ENCODE results near the gene ISX. TPM values are rescaled to one million over a fixed set of nuclear protein-coding genes. Genes with fewer than 3 reads are reported as not detected.
"Not testable (repeated sequence)": the region's sequence is repeated elsewhere in the genome, so short reads cannot be mapped to it uniquely, and the experiment has no call there.

Gene ISX
- not detected for polyA plus RNA-seq

GRCh38 chr22:35065796-35066218 is at the start of gene ISX:
Gene ISX (plus strand): TSS chr22:35066158. CDS start chr22:35067088, 930 bp downstream.
- H3K27ac ChIP-seq (ENCODE audit: low read depth in 2 of 2, low read length in 1 of 2), result no peak within 1 kb of the TSS
- H3K36me3 ChIP-seq (ENCODE audit: control insufficient read depth in 2 of 2, insufficient read depth in 2 of 2, low read length in 1 of 2), result no peaks in the 10 kb centered on the region
- 43 to 52% methylated on average over 1 of the region's 1 CpG for WGBS, 2 donors
- no peaks in the 10 kb centered on the region for H3K4me1 ChIP-seq (ENCODE audit: control insufficient read depth in 2 of 2, insufficient read depth in 2 of 2, low read length in 1 of 2)
- no peak within 1 kb of the TSS for H3K4me3 ChIP-seq (ENCODE audit: low read depth in 1 of 2, low read length in 2 of 2)
- H3K9me3 ChIP-seq (ENCODE audit: control insufficient read depth in 2 of 2, insufficient read depth in 1 of 2, low read depth in 1 of 2, low read length in 1 of 2), result no peaks in the 10 kb centered on the region
- H3K27me3 ChIP-seq (ENCODE audit: control insufficient read depth in 1 of 2, insufficient read depth in 2 of 2, low read length in 2 of 2), result no peaks in the 10 kb centered on the region

GRCh38 chr22:35016909-35017308 is 49.0 kb upstream of the ISX start:
- Histone ChIP-seq H3K36me3 (ENCODE audit: control insufficient read depth in 2 of 2, insufficient read depth in 2 of 2, low read length in 1 of 2) (no peaks in the 10 kb centered on the region), H3K9me3 (ENCODE audit: control insufficient read depth in 2 of 2, insufficient read depth in 1 of 2, low read depth in 1 of 2, low read length in 1 of 2) (no peaks in the 10 kb centered on the region)
- WGBS, 2 donors, result 80 to 82% methylated on average over 6 of the region's 6 CpGs

GRCh38 chr22:35018995-35019394 is 47.0 kb upstream of the ISX start:
- Histone ChIP-seq H3K27me3 (ENCODE audit: control insufficient read depth in 1 of 2, insufficient read depth in 2 of 2, low read length in 2 of 2) (no peaks in the 10 kb centered on the region), H3K36me3 (ENCODE audit: control insufficient read depth in 2 of 2, insufficient read depth in 2 of 2, low read length in 1 of 2) (no peaks in the 10 kb centered on the region), H3K27ac (ENCODE audit: low read depth in 2 of 2, low read length in 1 of 2) (no peak overlapping the region), H3K9me3 (ENCODE audit: control insufficient read depth in 2 of 2, insufficient read depth in 1 of 2, low read depth in 1 of 2, low read length in 1 of 2) (no peaks in the 10 kb centered on the region), H3K4me1 (ENCODE audit: control insufficient read depth in 2 of 2, insufficient read depth in 2 of 2, low read length in 1 of 2) (peaks cover 0 to 1% of the 10 kb centered on the region in 2 donors), H3K4me3 (ENCODE audit: low read depth in 1 of 2, low read length in 2 of 2) (no peak overlapping the region)
- WGBS, 2 donors, result 71 to 82% methylated on average over 2 of the region's 2 CpGs

More at GRCh38 chr22:35016909-35017308, 49.0 kb upstream of the ISX start:
- Histone ChIP-seq H3K27me3 (ENCODE audit: control insufficient read depth in 1 of 2, insufficient read depth in 2 of 2, low read length in 2 of 2) (no peaks in the 10 kb centered on the region), H3K27ac (ENCODE audit: low read depth in 2 of 2, low read length in 1 of 2) (no peak overlapping the region), H3K4me3 (ENCODE audit: low read depth in 1 of 2, low read length in 2 of 2) (no peak overlapping the region), H3K4me1 (ENCODE audit: control insufficient read depth in 2 of 2, insufficient read depth in 2 of 2, low read length in 1 of 2) (peaks cover 0 to 1% of the 10 kb centered on the region in 2 donors)

DNA sequence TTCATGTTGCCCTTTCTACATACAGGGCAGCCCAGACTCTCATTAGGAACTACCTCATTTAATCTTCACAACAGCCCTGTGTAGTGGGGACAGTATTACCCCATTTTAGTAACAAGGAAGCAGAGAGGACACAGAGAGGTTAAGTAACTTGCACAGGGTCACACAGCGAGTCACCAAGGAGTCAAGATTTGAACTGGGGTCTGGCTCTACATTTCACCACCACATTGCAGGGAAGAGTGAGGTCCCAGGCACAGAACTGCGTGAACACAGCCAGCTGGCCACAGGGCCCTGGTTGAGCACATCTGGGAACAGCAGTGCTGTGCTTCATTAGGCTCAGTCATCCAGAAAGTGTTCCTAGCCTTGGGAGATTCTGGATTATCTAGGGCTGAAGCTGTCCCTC is 45.4 kb upstream of the ISX start:
- peaks cover 0 to 1% of the 10 kb centered on the region in 2 donors for H3K4me1 ChIP-seq (ENCODE audit: control insufficient read depth in 2 of 2, insufficient read depth in 2 of 2, low read length in 1 of 2)
- H3K9me3 ChIP-seq (ENCODE audit: control insufficient read depth in 2 of 2, insufficient read depth in 1 of 2, low read depth in 1 of 2, low read length in 1 of 2), result no peaks in the 10 kb centered on the region
- no peaks in the 10 kb centered on the region for H3K36me3 ChIP-seq (ENCODE audit: control insufficient read depth in 2 of 2, insufficient read depth in 2 of 2, low read length in 1 of 2)
- H3K27ac ChIP-seq (ENCODE audit: low read depth in 2 of 2, low read length in 1 of 2), result no peak overlapping the region
- H3K4me3 ChIP-seq (ENCODE audit: low read depth in 1 of 2, low read length in 2 of 2), result no peak overlapping the region
- 73 to 78% methylated on average over 2 of the region's 2 CpGs for WGBS, 2 donors
- no peaks in the 10 kb centered on the region for H3K27me3 ChIP-seq (ENCODE audit: control insufficient read depth in 1 of 2, insufficient read depth in 2 of 2, low read length in 2 of 2)

DNA sequence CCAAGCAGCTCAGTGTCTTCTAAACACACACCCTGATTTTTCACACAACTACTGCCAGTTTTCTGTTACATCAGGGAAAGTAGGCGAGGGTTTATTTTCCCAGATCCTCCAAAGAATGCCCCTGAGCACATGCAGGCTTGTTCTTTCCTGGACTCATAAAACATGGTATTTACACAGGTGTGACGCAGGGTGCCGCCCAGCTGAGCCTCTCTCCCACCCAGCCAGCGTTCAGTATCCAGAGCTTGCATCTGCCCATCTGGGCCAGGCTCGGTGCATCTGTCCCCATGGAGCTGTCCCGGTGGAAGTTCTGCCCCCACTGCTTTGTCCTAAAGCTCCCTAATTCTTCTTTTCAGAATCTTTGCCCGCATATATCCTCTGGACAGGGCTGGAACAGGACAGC is 44.8 kb upstream of the ISX start:
- Histone ChIP-seq H3K27ac (ENCODE audit: low read depth in 2 of 2, low read length in 1 of 2) (no peak overlapping the region), H3K36me3 (ENCODE audit: control insufficient read depth in 2 of 2, insufficient read depth in 2 of 2, low read length in 1 of 2) (no peaks in the 10 kb centered on the region), H3K4me3 (ENCODE audit: low read depth in 1 of 2, low read length in 2 of 2) (no peak overlapping the region), H3K4me1 (ENCODE audit: control insufficient read depth in 2 of 2, insufficient read depth in 2 of 2, low read length in 1 of 2) (peaks cover 0 to 1% of the 10 kb centered on the region in 2 donors), H3K27me3 (ENCODE audit: control insufficient read depth in 1 of 2, insufficient read depth in 2 of 2, low read length in 2 of 2) (no peaks in the 10 kb centered on the region), H3K9me3 (ENCODE audit: control insufficient read depth in 2 of 2, insufficient read depth in 1 of 2, low read depth in 1 of 2, low read length in 1 of 2) (no peaks in the 10 kb centered on the region)
- WGBS, 2 donors, result 37 to 43% methylated on average over 7 of the region's 7 CpGs

GRCh38 chr22:35022291-35022690 is 43.7 kb upstream of the ISX start:
- Histone ChIP-seq H3K9me3 (ENCODE audit: control insufficient read depth in 2 of 2, insufficient read depth in 1 of 2, low read depth in 1 of 2, low read length in 1 of 2) (no peaks in the 10 kb centered on the region), H3K4me1 (ENCODE audit: control insufficient read depth in 2 of 2, insufficient read depth in 2 of 2, low read length in 1 of 2) (peaks cover 0 to 1% of the 10 kb centered on the region in 2 donors), H3K4me3 (ENCODE audit: low read depth in 1 of 2, low read length in 2 of 2) (no peak overlapping the region), H3K27ac (ENCODE audit: low read depth in 2 of 2, low read length in 1 of 2) (no peak overlapping the region), H3K36me3 (ENCODE audit: control insufficient read depth in 2 of 2, insufficient read depth in 2 of 2, low read length in 1 of 2) (no peaks in the 10 kb centered on the region), H3K27me3 (ENCODE audit: control insufficient read depth in 1 of 2, insufficient read depth in 2 of 2, low read length in 2 of 2) (no peaks in the 10 kb centered on the region)
- 80 to 81% methylated on average over 5 of the region's 5 CpGs for WGBS, 2 donors

GRCh38 chr22:35023692-35024363 is 42.1 kb upstream of the ISX start:
- H3K27ac ChIP-seq (ENCODE audit: low read depth in 2 of 2, low read length in 1 of 2), result no peak overlapping the region
- H3K4me3 ChIP-seq (ENCODE audit: low read depth in 1 of 2, low read length in 2 of 2), result no peak overlapping the region
- peaks cover 0 to 1% of the 10 kb centered on the region in 2 donors for H3K4me1 ChIP-seq (ENCODE audit: control insufficient read depth in 2 of 2, insufficient read depth in 2 of 2, low read length in 1 of 2)
- 23% methylated on average over 25 of the region's 25 CpGs for WGBS, 2 donors
- no peaks in the 10 kb centered on the region for H3K27me3 ChIP-seq (ENCODE audit: control insufficient read depth in 1 of 2, insufficient read depth in 2 of 2, low read length in 2 of 2)
- H3K9me3 ChIP-seq (ENCODE audit: control insufficient read depth in 2 of 2, insufficient read depth in 1 of 2, low read depth in 1 of 2, low read length in 1 of 2), result no peaks in the 10 kb centered on the region
- H3K36me3 ChIP-seq (ENCODE audit: control insufficient read depth in 2 of 2, insufficient read depth in 2 of 2, low read length in 1 of 2), result no peaks in the 10 kb centered on the region

- Histone ChIP-seq H3K4me3 (ENCODE audit: low read depth in 1 of 2, low read length in 2 of 2) (no peak overlapping the region), H3K27me3 (ENCODE audit: control insufficient read depth in 1 of 2, insufficient read depth in 2 of 2, low read length in 2 of 2) (no peaks in the 10 kb centered on the region), H3K9me3 (ENCODE audit: control insufficient read depth in 2 of 2, insufficient read depth in 1 of 2, low read depth in 1 of 2, low read length in 1 of 2) (no peaks in the 10 kb centered on the region), H3K4me1 (ENCODE audit: control insufficient read depth in 2 of 2, insufficient read depth in 2 of 2, low read length in 1 of 2) (peaks cover 0 to 1% of the 10 kb centered on the region in 2 donors), H3K27ac (ENCODE audit: low read depth in 2 of 2, low read length in 1 of 2) (no peak overlapping the region), H3K36me3 (ENCODE audit: control insufficient read depth in 2 of 2, insufficient read depth in 2 of 2, low read length in 1 of 2) (no peaks in the 10 kb centered on the region)
- 32 to 36% methylated on average over 15 to 16 of the region's 16 CpGs for WGBS, 2 donors
Observed at GRCh38 chr22:35024364-35024692, 41.6 kb upstream of the ISX start.

GRCh38 chr22:35030112-35030511 is 35.8 kb upstream of the ISX start:
- H3K27me3 ChIP-seq (ENCODE audit: control insufficient read depth in 1 of 2, insufficient read depth in 2 of 2, low read length in 2 of 2), result not testable (repeated sequence)

GRCh38 chr22:35032571-35032970 is 33.4 kb upstream of the ISX start:
- H3K4me1 ChIP-seq (ENCODE audit: control insufficient read depth in 2 of 2, insufficient read depth in 2 of 2, low read length in 1 of 2), result no peaks in the 10 kb centered on the region
- no peak overlapping the region for H3K27ac ChIP-seq (ENCODE audit: low read depth in 2 of 2, low read length in 1 of 2)
- H3K27me3 ChIP-seq (ENCODE audit: control insufficient read depth in 1 of 2, insufficient read depth in 2 of 2, low read length in 2 of 2), result peaks cover 0 to 4% of the 10 kb centered on the region in 2 donors
- H3K36me3 ChIP-seq (ENCODE audit: control insufficient read depth in 2 of 2, insufficient read depth in 2 of 2, low read length in 1 of 2), result no peaks in the 10 kb centered on the region
- H3K4me3 ChIP-seq (ENCODE audit: low read depth in 1 of 2, low read length in 2 of 2), result no peak overlapping the region
- WGBS, 2 donors, result 47 to 56% methylated on average over 3 of the region's 3 CpGs
- H3K9me3 ChIP-seq (ENCODE audit: control insufficient read depth in 2 of 2, insufficient read depth in 1 of 2, low read depth in 1 of 2, low read length in 1 of 2), result no peaks in the 10 kb centered on the region

More at GRCh38 chr22:35030112-35030511, 35.8 kb upstream of the ISX start:
- not testable (repeated sequence) for H3K27ac ChIP-seq (ENCODE audit: low read depth in 2 of 2, low read length in 1 of 2); H3K4me3 ChIP-seq (ENCODE audit: low read depth in 1 of 2, low read length in 2 of 2); H3K4me1 ChIP-seq (ENCODE audit: control insufficient read depth in 2 of 2, insufficient read depth in 2 of 2, low read length in 1 of 2); H3K36me3 ChIP-seq (ENCODE audit: control insufficient read depth in 2 of 2, insufficient read depth in 2 of 2, low read length in 1 of 2); H3K9me3 ChIP-seq (ENCODE audit: control insufficient read depth in 2 of 2, insufficient read depth in 1 of 2, low read depth in 1 of 2, low read length in 1 of 2)
- 83 to 86% methylated on average over 5 of the region's 5 CpGs for WGBS, 2 donors

All from esophagus (tissue), 2 donors.